ENCODE data around the gene NEDD4L. TPM values are rescaled to one million over a fixed set of nuclear protein-coding genes. Genes with fewer than 3 reads are reported as not detected.
"Not testable (repeated sequence)": the region's sequence is repeated elsewhere in the genome, so short reads cannot be mapped to it uniquely, and the experiment has no call there.

The NEDD4L gene
- polyA plus RNA-seq, 2 donors, result 10.8 to 14.1 TPM

DNA sequence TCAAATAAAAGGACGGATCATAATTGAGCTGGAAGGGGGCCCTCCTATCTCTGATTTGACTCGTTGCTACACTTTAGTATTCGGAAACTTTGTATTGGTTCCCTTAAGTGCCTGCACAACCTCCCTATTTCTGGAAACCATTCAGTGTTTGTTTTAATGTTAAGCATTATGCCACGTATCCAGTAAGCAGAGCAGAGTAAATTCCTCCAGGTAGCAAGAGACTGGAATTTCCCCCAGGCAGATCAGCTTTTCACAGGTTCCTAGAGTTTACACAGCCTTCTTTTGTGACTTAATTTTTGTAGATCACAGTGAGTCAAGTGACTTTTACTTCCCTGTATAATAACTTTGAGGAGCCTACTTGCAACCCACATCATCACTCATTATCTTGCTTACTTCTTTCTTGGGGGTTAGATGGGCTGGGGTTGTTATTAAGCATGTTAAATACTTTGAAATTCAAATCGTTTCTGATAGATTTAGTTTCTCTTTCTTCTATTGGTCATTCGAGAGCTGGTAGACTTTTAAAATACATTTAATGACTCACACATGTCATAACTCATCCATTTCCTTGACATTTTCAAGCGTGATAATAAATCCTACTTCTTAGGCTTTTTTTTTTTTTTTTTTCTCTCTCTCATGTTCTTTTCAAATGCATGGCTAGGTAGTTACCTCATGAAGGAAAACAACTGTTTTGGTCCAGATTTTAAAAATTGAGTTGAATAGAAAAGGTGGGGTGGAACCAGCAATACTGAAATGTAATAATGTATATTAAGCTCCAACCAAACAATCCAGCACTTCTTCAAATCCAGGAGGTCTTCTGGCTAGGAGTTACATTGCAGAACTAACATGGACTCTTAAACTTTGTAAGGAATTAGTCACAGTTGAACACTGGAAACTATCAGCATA lies 219.3 kb downstream of the NEDD4L start:
- peak overlapping the region; percentile 16 to 57 for H3K27ac ChIP-seq (ENCODE audit: low read depth in 2 of 2, low read length in 1 of 2)
- 22 to 28% methylated on average over 7 of the region's 7 CpGs for WGBS, 2 donors

DNA sequence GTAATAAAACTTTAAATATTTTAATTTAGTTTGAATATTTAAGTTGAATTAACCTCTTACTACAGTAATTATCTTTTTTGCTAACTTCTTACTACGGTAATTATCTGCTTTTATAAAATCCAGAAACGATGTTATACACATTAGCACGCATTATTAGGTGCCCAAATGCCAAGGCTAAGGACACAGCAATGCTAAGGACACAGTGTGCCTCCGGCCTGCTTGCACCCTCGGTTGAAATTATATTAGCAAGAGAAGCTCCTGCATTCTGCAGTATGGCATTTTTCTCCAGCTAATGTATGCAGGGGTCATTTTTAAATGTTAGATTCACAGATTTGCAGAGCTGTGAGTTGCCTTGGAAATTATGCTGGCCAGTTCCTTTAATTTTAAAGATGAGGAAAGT lies 220.0 kb downstream of the NEDD4L start:
- H3K27me3 ChIP-seq (ENCODE audit: control insufficient read depth in 1 of 2, insufficient read depth in 2 of 2, low read length in 2 of 2), result no peaks in the 10 kb centered on the region
- no peak overlapping the region for H3K27ac ChIP-seq (ENCODE audit: low read depth in 2 of 2, low read length in 1 of 2)
- no peak overlapping the region for H3K4me3 ChIP-seq (ENCODE audit: low read depth in 1 of 2, low read length in 2 of 2)
- peaks cover 0 to 5% of the 10 kb centered on the region in 2 donors for H3K4me1 ChIP-seq (ENCODE audit: control insufficient read depth in 2 of 2, insufficient read depth in 2 of 2, low read length in 1 of 2)
- H3K9me3 ChIP-seq (ENCODE audit: control insufficient read depth in 2 of 2, insufficient read depth in 1 of 2, low read depth in 1 of 2, low read length in 1 of 2), result no peaks in the 10 kb centered on the region
- H3K36me3 ChIP-seq (ENCODE audit: control insufficient read depth in 2 of 2, insufficient read depth in 2 of 2, low read length in 1 of 2), result no peaks in the 10 kb centered on the region
- 81 to 86% methylated on average over 5 of the region's 5 CpGs for WGBS, 2 donors

More for the DNA sequence above, 219.3 kb downstream of the NEDD4L start:
- Histone ChIP-seq H3K4me3 (ENCODE audit: low read depth in 1 of 2, low read length in 2 of 2) (peak overlapping the region in 1 of 2 donors; percentile 13), H3K36me3 (ENCODE audit: control insufficient read depth in 2 of 2, insufficient read depth in 2 of 2, low read length in 1 of 2) (no peaks in the 10 kb centered on the region), H3K9me3 (ENCODE audit: control insufficient read depth in 2 of 2, insufficient read depth in 1 of 2, low read depth in 1 of 2, low read length in 1 of 2) (no peaks in the 10 kb centered on the region), H3K27me3 (ENCODE audit: control insufficient read depth in 1 of 2, insufficient read depth in 2 of 2, low read length in 2 of 2) (no peaks in the 10 kb centered on the region), H3K4me1 (ENCODE audit: control insufficient read depth in 2 of 2, insufficient read depth in 2 of 2, low read length in 1 of 2) (no peaks in the 10 kb centered on the region)

GRCh38 chr18:58264840-58265239 lies 220.8 kb downstream of the NEDD4L start:
- 64 to 70% methylated on average over 2 of the region's 2 CpGs for WGBS, 2 donors
- H3K4me3 ChIP-seq (ENCODE audit: low read depth in 1 of 2, low read length in 2 of 2), result no peak overlapping the region
- H3K4me1 ChIP-seq (ENCODE audit: control insufficient read depth in 2 of 2, insufficient read depth in 2 of 2, low read length in 1 of 2), result peaks cover 0 to 6% of the 10 kb centered on the region in 2 donors
- H3K27me3 ChIP-seq (ENCODE audit: control insufficient read depth in 1 of 2, insufficient read depth in 2 of 2, low read length in 2 of 2), result no peaks in the 10 kb centered on the region
- no peaks in the 10 kb centered on the region for H3K9me3 ChIP-seq (ENCODE audit: control insufficient read depth in 2 of 2, insufficient read depth in 1 of 2, low read depth in 1 of 2, low read length in 1 of 2)
- no peaks in the 10 kb centered on the region for H3K36me3 ChIP-seq (ENCODE audit: control insufficient read depth in 2 of 2, insufficient read depth in 2 of 2, low read length in 1 of 2)
- peak overlapping the region in 1 of 2 donors; percentile 31 for H3K27ac ChIP-seq (ENCODE audit: low read depth in 2 of 2, low read length in 1 of 2)

GRCh38 chr18:58265489-58265888 lies 221.5 kb downstream of the NEDD4L start:
- H3K36me3 ChIP-seq (ENCODE audit: control insufficient read depth in 2 of 2, insufficient read depth in 2 of 2, low read length in 1 of 2); H3K9me3 ChIP-seq (ENCODE audit: control insufficient read depth in 2 of 2, insufficient read depth in 1 of 2, low read depth in 1 of 2, low read length in 1 of 2); H3K4me3 ChIP-seq (ENCODE audit: low read depth in 1 of 2, low read length in 2 of 2); H3K27ac ChIP-seq (ENCODE audit: low read depth in 2 of 2, low read length in 1 of 2); H3K4me1 ChIP-seq (ENCODE audit: control insufficient read depth in 2 of 2, insufficient read depth in 2 of 2, low read length in 1 of 2); H3K27me3 ChIP-seq (ENCODE audit: control insufficient read depth in 1 of 2, insufficient read depth in 2 of 2, low read length in 2 of 2): not testable (repeated sequence)
- 89 to 93% methylated on average over 3 of the region's 3 CpGs for WGBS, 2 donors

GRCh38 chr18:58266291-58266690 lies 222.3 kb downstream of the NEDD4L start:
- Histone ChIP-seq H3K4me1 (ENCODE audit: control insufficient read depth in 2 of 2, insufficient read depth in 2 of 2, low read length in 1 of 2) (peaks cover 0 to 8% of the 10 kb centered on the region in 2 donors), H3K9me3 (ENCODE audit: control insufficient read depth in 2 of 2, insufficient read depth in 1 of 2, low read depth in 1 of 2, low read length in 1 of 2) (no peaks in the 10 kb centered on the region), H3K4me3 (ENCODE audit: low read depth in 1 of 2, low read length in 2 of 2) (no peak overlapping the region), H3K27ac (ENCODE audit: low read depth in 2 of 2, low read length in 1 of 2) (no peak overlapping the region), H3K27me3 (ENCODE audit: control insufficient read depth in 1 of 2, insufficient read depth in 2 of 2, low read length in 2 of 2) (no peaks in the 10 kb centered on the region), H3K36me3 (ENCODE audit: control insufficient read depth in 2 of 2, insufficient read depth in 2 of 2, low read length in 1 of 2) (no peaks in the 10 kb centered on the region)
- WGBS, 2 donors, result 65 to 68% methylated on average over 1 of the region's 1 CpG

DNA sequence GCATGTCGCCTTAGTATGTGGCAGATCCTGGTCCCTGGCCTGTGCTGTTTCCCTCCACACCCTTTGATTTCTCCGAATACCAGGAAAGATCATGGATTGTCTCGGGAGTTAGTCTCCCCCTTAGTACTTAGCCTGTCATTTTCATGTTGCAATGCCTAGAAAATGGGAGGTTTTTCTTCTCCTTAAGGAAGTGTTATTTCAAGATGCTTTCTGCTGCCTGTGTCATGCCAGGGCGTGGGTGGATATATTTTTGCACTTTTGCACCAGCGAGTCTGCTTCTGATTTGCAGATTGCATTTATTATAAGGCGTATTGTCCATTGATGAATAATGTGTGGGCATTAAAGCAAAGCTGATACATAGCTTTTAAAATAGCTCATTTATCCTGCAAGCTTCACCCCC lies 223.5 kb downstream of the NEDD4L start:
- Histone ChIP-seq H3K4me1 (ENCODE audit: control insufficient read depth in 2 of 2, insufficient read depth in 2 of 2, low read length in 1 of 2) (peaks cover 0 to 8% of the 10 kb centered on the region in 2 donors), H3K36me3 (ENCODE audit: control insufficient read depth in 2 of 2, insufficient read depth in 2 of 2, low read length in 1 of 2) (no peaks in the 10 kb centered on the region), H3K27ac (ENCODE audit: low read depth in 2 of 2, low read length in 1 of 2) (no peak overlapping the region), H3K9me3 (ENCODE audit: control insufficient read depth in 2 of 2, insufficient read depth in 1 of 2, low read depth in 1 of 2, low read length in 1 of 2) (no peaks in the 10 kb centered on the region), H3K4me3 (ENCODE audit: low read depth in 1 of 2, low read length in 2 of 2) (no peak overlapping the region), H3K27me3 (ENCODE audit: control insufficient read depth in 1 of 2, insufficient read depth in 2 of 2, low read length in 2 of 2) (no peaks in the 10 kb centered on the region)
- 65 to 76% methylated on average over 6 of the region's 6 CpGs for WGBS, 2 donors

DNA sequence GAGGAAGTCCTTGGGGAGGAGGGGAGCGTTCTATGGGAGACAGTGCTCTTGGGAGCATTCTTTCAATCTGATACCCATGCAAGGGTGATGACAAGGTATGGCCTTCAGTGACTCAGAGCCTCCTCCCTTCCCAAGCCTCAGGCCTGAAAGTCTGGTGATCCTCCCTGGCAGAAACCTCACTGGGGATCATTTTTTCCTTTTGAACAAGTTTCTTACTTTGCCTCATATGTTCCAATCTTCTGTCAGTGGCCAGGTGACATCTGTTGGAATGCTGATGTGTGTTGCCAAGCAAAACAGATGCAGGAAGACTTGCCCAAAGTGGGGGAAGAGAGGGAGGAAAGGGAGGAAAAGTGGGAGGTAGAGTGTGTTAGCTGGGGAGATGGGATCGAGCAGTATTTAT lies 224.8 kb downstream of the NEDD4L start:
- 46 to 55% methylated on average over 2 of the region's 2 CpGs for WGBS, 2 donors
- Histone ChIP-seq H3K27ac (ENCODE audit: low read depth in 2 of 2, low read length in 1 of 2) (peak overlapping the region; percentile 17 to 26), H3K4me1 (ENCODE audit: control insufficient read depth in 2 of 2, insufficient read depth in 2 of 2, low read length in 1 of 2) (peaks cover 0 to 8% of the 10 kb centered on the region in 2 donors)

DNA sequence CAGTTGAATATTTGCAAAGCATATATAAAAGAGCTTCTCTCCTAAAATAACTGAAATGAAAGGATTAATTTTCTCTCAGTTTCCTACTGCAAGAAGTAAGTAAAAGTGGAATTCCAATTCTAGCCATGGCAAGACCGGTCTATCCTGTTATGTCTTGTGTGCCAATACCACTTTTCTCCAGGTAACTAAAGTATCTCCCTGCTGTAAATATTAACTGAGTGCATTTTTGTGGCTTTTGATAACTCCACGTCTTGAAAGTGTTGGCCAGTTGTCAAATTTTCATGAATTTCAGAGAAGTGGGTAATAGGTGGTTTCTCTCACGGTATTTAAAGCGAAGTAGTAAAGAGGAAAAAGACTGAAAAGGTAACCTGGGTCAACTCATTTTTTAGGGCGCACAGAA lies 225.9 kb downstream of the NEDD4L start:
- WGBS, 2 donors, result 55 to 63% methylated on average over 5 of the region's 5 CpGs
- no peaks in the 10 kb centered on the region for H3K27me3 ChIP-seq (ENCODE audit: control insufficient read depth in 1 of 2, insufficient read depth in 2 of 2, low read length in 2 of 2)
- H3K36me3 ChIP-seq (ENCODE audit: control insufficient read depth in 2 of 2, insufficient read depth in 2 of 2, low read length in 1 of 2), result no peaks in the 10 kb centered on the region
- peak overlapping the region in 1 of 2 donors; percentile 19 for H3K27ac ChIP-seq (ENCODE audit: low read depth in 2 of 2, low read length in 1 of 2)
- H3K4me3 ChIP-seq (ENCODE audit: low read depth in 1 of 2, low read length in 2 of 2), result no peak overlapping the region
- peaks cover 3 to 8% of the 10 kb centered on the region in 2 donors for H3K4me1 ChIP-seq (ENCODE audit: control insufficient read depth in 2 of 2, insufficient read depth in 2 of 2, low read length in 1 of 2)
- no peaks in the 10 kb centered on the region for H3K9me3 ChIP-seq (ENCODE audit: control insufficient read depth in 2 of 2, insufficient read depth in 1 of 2, low read depth in 1 of 2, low read length in 1 of 2)

More for the DNA sequence above, 224.8 kb downstream of the NEDD4L start:
- Histone ChIP-seq H3K4me3 (ENCODE audit: low read depth in 1 of 2, low read length in 2 of 2) (no peak overlapping the region), H3K27me3 (ENCODE audit: control insufficient read depth in 1 of 2, insufficient read depth in 2 of 2, low read length in 2 of 2) (no peaks in the 10 kb centered on the region), H3K9me3 (ENCODE audit: control insufficient read depth in 2 of 2, insufficient read depth in 1 of 2, low read depth in 1 of 2, low read length in 1 of 2) (no peaks in the 10 kb centered on the region), H3K36me3 (ENCODE audit: control insufficient read depth in 2 of 2, insufficient read depth in 2 of 2, low read length in 1 of 2) (no peaks in the 10 kb centered on the region)

DNA sequence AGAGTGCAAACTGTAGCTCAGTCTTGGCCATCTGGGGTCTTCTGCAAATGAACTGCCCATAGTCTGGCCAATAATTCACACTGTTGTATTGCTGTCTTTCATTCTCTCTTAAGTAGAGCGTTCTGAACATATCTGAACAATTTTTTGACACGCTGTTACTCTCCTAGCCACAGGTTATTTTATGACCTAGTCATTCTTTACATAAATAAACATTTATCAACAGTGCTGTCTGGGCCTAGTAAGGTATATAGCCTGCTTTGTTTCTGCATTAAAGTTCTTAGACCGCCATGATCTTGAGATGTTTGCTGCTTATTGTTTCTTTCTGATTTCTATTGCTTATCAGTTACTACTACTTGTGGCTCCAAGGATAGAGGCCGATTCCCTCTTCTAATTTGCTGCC lies 226.4 kb downstream of the NEDD4L start:
- Histone ChIP-seq H3K27ac (ENCODE audit: low read depth in 2 of 2, low read length in 1 of 2) (peak overlapping the region in 1 of 2 donors; percentile 19), H3K36me3 (ENCODE audit: control insufficient read depth in 2 of 2, insufficient read depth in 2 of 2, low read length in 1 of 2) (no peaks in the 10 kb centered on the region), H3K9me3 (ENCODE audit: control insufficient read depth in 2 of 2, insufficient read depth in 1 of 2, low read depth in 1 of 2, low read length in 1 of 2) (no peaks in the 10 kb centered on the region), H3K4me1 (ENCODE audit: control insufficient read depth in 2 of 2, insufficient read depth in 2 of 2, low read length in 1 of 2) (peaks cover 3 to 8% of the 10 kb centered on the region in 2 donors), H3K27me3 (ENCODE audit: control insufficient read depth in 1 of 2, insufficient read depth in 2 of 2, low read length in 2 of 2) (no peaks in the 10 kb centered on the region), H3K4me3 (ENCODE audit: low read depth in 1 of 2, low read length in 2 of 2) (no peak overlapping the region)
- 80% methylated on average over 4 of the region's 4 CpGs for WGBS, 2 donors

DNA sequence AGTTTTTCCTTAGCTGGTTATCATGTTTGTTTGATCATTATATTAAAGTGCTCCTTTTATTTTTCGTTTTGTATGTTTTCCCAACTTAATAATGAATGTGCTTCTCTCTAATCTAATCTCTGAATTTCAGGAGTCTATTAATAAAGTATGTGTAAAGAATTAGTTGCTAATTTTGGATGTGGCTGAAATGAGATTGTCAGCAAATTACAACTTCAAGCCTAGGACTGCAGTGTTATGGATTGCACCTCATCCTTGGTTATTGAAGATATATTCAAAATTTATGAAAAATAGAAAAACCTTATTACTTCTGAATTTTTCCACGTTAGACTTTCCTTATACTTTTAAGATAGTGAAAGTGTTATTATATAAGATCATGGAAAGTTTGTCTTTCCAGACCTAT lies 227.7 kb downstream of the NEDD4L start:
- peaks cover 3 to 10% of the 10 kb centered on the region in 2 donors for H3K4me1 ChIP-seq (ENCODE audit: control insufficient read depth in 2 of 2, insufficient read depth in 2 of 2, low read length in 1 of 2)
- H3K9me3 ChIP-seq (ENCODE audit: control insufficient read depth in 2 of 2, insufficient read depth in 1 of 2, low read depth in 1 of 2, low read length in 1 of 2), result no peaks in the 10 kb centered on the region
- H3K36me3 ChIP-seq (ENCODE audit: control insufficient read depth in 2 of 2, insufficient read depth in 2 of 2, low read length in 1 of 2), result no peaks in the 10 kb centered on the region
- H3K27ac ChIP-seq (ENCODE audit: low read depth in 2 of 2, low read length in 1 of 2), result no peak overlapping the region
- 48 to 68% methylated on average over 2 of the region's 2 CpGs for WGBS, 2 donors
- H3K4me3 ChIP-seq (ENCODE audit: low read depth in 1 of 2, low read length in 2 of 2), result no peak overlapping the region
- H3K27me3 ChIP-seq (ENCODE audit: control insufficient read depth in 1 of 2, insufficient read depth in 2 of 2, low read length in 2 of 2), result no peaks in the 10 kb centered on the region

Data from esophagus (tissue), 2 donors.